GM19240 (cell line): Measurements from ENCODE around the gene LSAMP.

Source experiments
- DNase-seq: peaks from one replicate; pipeline ENCODE4 v3.0.0; 2011; ENCODE audit warnings: low spot score; ENCODE audit not compliant: insufficient read length

The LSAMP gene

GRCh38 chr3:116030131-116030850, 415.0 kb downstream of the LSAMP start:
- no peak for DNase-seq

- no peak for DNase-seq
Measured at GRCh38 chr3:116029266-116029665, 416.0 kb downstream of the LSAMP start.

DNA sequence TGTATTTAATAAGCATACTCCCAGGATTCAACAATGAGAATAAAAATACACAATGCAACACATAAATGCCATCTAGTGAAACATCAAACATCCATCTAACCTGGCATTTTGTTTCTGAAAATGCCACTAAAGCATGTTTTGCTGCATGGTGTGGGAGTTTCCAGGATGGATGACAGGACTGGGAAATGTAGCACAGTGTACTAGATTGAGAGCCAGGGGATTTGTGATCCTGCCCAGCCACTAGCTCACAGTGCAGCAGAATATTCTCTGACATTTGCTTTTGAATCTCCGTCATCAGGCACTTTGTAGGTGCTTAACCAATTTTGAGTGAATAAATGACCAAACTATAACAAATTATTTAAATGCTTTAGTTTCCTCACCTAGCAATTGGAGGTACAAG, 417.1 kb downstream of the LSAMP start:
- no peak for DNase-seq

- no peak for DNase-seq
Measured at GRCh38 chr3:116020989-116021388, 424.3 kb downstream of the LSAMP start.

DNA sequence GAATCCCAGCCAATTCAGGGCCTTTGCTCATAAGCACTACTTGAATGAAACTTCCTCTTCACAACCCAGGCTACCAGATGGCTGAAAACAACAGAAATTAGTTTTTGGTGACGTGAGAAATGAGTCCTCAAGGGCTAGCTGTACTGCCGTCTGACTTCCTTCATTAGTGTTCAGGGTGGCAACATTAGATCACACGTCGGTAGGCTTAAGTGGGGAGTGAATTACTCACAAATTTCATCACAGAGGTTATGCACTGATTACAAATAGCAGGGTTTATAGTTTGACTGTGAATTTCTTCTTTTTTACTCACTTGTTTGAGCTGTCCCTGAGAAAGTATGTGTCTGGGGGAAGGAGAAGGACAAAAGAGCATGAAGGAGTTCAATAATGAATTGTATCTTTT, 424.8 kb downstream of the LSAMP start:
- no peak for DNase-seq

DNA sequence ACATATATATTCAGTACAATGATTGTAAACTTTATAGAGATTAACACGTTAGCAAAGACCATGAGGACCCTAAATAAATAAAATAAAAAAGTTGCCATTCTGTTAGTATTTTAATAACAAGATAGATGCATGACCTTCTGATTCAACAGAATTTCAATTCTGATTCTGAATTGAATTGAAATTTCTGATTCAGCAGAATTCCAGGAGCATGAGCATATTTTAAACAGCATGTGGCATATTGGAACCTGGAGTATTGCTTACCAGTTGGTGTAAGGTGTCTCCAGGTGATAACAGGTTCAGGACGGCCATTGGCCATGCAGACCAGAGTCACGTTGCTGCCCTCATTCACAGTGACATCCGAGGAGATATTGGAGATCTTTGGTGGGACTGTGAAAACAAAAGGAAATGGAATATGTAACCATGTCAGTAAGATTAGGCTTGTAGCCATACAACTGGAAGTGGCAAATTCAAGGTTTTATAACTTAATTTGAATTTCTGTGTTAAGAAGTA, 426.0 kb downstream of the LSAMP start:
- DNase-seq = no peak

DNA sequence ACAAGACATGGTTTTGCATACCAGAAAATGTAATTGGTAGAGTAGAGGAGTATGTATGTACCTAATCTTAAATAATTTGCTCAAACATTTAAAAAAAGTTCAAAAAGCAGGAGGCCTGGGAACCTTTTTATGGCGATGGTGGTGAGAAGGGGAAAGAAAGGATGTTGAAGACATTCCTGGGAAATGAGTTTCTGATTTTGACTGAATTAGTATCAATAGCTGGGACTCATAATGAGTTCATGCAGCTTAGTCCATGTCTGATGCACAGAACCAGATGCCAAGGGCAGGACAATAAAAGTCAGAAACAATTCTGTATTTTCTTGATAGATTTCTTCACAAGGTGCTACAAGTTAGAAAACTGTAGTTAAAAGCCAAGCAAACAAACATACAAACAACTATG, 426.6 kb downstream of the LSAMP start:
- no peak for DNase-seq

DNA sequence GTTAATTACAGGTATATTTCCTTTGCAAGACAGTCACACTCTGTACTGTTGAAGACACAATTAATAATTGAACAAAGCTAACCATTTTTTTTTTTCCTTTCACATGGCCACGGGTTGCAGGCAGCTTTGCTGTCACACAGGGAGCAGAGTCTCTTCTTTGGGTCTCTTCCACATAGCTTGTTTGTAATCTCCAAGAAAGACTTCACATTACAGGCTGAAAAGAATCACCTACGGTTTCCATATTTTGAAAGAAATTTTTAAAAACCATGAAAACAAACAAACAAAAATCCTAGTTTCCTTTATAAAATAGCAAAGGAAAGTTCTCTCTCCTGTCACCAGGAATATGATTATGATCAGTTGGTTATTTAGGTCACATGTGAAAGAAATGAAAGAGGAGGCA, 429.4 kb downstream of the LSAMP start:
- DNase-seq = no peak

- DNase-seq = no peak
Measured at GRCh38 chr3:116007000-116007399, 438.3 kb downstream of the LSAMP start.

- DNase-seq = no peak
Measured at GRCh38 chr3:116005404-116005803, 439.9 kb downstream of the LSAMP start.

GRCh38 chr3:116002235-116002634, 443.1 kb downstream of the LSAMP start:
- no peak for DNase-seq

DNA sequence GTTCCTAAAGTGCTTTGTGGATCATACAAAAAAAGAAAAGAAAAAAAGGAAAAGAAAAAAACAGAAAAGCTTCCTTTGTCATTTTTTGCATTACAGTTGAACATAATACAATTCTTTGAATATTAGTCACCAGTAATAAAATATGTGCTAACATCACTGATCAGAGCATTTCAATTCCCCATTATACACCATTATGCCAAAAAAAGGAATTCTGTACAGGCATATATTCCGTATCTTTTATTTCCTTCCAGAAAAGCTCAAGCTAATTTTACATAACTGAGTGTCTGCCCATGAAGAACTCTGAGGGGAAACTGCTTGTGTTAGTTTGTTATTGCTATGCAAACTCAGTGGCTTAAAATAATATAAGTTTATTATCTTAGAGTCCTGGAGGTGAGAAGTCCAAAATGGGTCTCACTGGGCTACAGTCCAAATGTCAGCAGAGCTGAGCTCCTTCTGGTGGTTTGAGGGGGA, 444.1 kb downstream of the LSAMP start:
- no peak for DNase-seq

- DNase-seq = no peak
Measured at GRCh38 chr3:116000311-116000710, 445.0 kb downstream of the LSAMP start.

GRCh38 chr3:115999613-116000012, 445.7 kb downstream of the LSAMP start:
- no peak for DNase-seq

- DNase-seq = no peak
Measured at GRCh38 chr3:115999001-115999585, 446.2 kb downstream of the LSAMP start.

DNA sequence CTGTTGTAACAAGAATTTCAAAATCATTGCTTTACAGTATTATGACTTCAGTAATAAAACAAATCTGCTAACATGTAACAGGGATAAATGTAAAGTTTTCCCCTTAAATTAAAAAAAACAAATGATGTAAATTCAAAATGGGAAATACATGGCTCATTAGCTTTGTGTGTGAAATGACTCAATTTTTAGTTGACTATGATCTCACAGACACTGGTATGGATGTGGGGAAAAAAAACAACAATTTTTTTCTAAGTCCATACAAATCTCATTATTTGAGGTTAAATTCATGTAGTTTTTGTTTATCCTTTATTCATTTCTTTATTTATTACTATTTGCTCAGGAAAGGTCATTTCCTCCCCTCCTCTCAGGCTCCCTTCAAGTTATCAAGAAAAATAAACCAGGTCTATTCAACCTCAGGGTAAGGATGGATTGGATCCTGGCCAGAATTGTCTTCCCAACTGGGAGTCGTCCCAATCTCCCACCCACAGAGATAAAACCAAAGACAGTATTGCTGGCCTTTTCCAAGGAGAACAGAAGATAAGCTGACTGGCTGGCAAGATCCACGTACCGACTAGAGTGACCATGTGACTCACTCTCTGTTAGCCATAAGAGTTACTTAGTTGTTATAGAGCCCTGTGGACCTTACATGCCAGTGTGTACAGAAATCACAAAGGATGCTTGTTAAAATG, 448.7 kb downstream of the LSAMP start:
- no peak for DNase-seq

DNA sequence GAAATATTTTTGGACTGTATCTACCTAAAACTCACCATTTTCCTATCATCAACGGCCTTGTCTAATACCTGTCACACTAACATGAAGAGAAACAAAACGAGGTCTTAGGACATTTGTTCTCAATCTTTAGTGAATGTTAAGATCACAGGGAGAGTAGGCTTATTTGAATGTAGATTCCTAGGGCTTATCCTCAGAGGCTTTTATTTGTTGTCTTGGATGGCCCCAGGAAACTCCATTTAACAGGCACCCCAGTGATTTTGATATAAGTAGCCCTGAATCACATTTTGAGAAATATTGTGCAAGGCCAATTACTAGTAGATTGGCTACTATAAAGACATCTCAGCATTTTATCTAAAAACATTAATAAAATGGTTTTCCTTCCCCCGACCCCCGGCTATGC, 454.6 kb downstream of the LSAMP start:
- DNase-seq = no peak

DNA sequence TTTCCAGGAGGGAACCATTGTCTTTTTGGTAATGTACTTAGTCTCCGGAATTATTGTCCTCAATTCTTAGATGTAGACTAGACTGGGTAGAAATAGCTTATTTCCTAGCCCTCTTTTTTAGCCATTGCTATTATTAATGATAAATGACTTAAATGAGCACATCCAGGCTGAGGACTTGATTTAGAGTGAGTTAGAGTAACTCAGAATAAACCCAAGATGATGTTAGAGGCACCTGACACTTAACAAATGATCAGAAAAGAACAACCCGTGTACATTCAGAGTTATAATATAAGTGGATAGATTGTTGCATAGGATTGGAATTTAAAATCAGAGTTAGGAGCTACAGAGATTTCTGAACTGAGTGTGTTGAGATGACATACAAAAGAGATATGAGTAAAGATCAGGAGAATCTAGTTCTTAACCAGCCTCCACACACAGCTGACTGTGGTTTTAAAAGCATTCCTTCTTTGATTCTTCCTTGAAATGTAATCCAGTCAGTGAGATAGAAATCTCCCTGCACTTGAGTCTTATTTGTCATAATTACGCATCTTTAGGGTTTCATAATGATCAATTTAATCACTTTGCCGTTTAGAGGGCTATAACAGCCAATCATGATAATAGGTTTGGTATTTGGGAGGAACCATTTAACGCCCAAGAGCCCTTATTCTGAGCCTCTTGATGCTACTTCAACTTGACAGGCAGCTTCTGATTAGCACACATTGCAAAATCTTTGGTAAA, 455.4 kb downstream of the LSAMP start:
- DNase-seq = no peak

DNA sequence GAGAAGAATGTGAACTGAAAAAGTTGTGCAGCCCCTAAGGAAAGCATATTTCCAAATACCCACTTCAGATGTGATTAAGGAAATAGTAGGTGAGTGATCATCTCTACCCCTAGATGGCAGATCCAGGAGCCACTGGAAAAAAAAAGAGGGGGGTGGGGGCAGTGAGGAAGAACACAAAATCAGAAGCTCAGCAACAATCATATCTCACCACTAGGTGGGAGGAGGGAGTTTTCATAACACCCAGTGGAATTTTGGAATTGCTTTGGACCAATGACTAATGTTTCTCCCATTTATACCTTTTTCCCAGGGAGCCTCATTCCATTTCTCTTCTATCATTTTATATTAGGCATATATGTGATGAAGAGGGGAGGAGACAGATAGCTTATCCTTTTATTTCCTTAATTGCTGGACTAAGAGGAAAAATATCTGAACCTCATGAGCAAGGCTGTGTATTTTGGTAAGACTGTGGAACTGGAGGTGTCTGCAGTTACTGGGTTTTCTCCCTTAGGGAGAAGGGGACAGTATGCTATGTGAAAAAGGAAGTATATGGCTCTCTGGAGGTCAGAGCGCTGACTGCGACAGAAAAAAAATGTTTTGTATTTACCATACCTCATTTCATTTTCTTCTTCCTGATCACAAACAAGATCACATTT, 458.6 kb downstream of the LSAMP start:
- DNase-seq = no peak

- no peak for DNase-seq
Measured at GRCh38 chr3:115982629-115983028, 462.7 kb downstream of the LSAMP start.

DNA sequence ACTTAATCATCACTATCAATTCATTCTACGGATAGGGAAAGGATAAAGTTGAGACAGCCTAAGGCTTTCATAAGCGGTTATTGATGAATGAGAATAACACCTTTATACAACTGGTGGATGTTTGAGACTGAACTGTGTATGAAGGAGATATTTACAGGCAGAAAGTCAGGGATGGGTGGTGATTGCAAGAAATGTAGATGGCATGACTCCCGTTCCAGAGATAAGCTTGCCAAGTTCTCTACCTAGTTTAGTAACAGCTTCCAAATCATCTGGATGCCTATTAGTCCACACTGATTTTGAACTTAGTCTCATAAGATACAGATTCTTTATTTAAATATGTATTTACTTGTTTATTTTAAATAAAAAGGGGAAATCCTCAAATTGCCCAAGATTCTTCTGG, 463.2 kb downstream of the LSAMP start:
- DNase-seq = no peak
